Stomach (tissue), 9 donors: ENCODE data around the gene NCKAP5. TPM values are rescaled to one million over a fixed set of nuclear protein-coding genes. Genes with fewer than 3 reads are reported as not detected.

ENCODE experiments used
- DNase-seq, 2 donors: peaks; one replicate each; pipeline versions ENCODE4 v3.0.0 to v3.0.0-alpha.2; 2013 to 2019
- H3K27ac ChIP-seq, 5 donors: fragments of 200-600 bp in 4 of 5; sonication (generic) in 4 of 5; one replicate each; pipeline ENCODE4 v1.5.1; 2013 to 2019; ENCODE audit warnings: mild to moderate bottlenecking in 1 of 5, moderate library complexity in 1 of 5
- H3K27me3 ChIP-seq, 3 donors: fragments of 200-600 bp; sonication (generic); one replicate each; pipeline ENCODE4 v1.5.1; 2017 to 2019; ENCODE audit warnings: mixed run types in 1 of 3
- H3K36me3 ChIP-seq, 4 donors: fragments of 200-600 bp; sonication (generic); 1 replicate in 3 of 4; 2 replicates in 1 of 4; pipeline ENCODE4 v1.5.1; 2016 to 2019
- H3K4me1 ChIP-seq, 4 donors: fragments of 200-600 bp; sonication (generic); one replicate each; pipeline ENCODE4 v1.5.1; 2016 to 2019
- H3K4me3 ChIP-seq, 4 donors: fragments of 200-600 bp; sonication (generic) in 3 of 4; one replicate each; pipeline ENCODE4 v1.5.1; 2016 to 2019; ENCODE audit warnings: mild to moderate bottlenecking in 1 of 4
- H3K9me3 ChIP-seq, 4 donors: fragments of 200-600 bp; sonication (generic); one replicate each; pipeline ENCODE4 v1.5.1; 2016 to 2019
- CTCF ChIP-seq, 7 experiments: fragments of 450-650 bp in 4 of 7; fragments of 200-600 bp in 3 of 7; sonication (generic) in 3 of 7; IDR thresholded peaks; one replicate each; pipeline ENCODE4 v1.5.1; 2016 to 2019; ENCODE audit warnings: antibody characterized with exemption in 7 of 7, control low read depth in 2 of 7, mild to moderate bottlenecking in 1 of 7
- EP300 ChIP-seq: sonication (generic); formaldehyde crosslinking; IDR thresholded peaks from one replicate; pipeline ENCODE4 v1.6.1; 2017; ENCODE audit warnings: antibody characterized with exemption
- POLR2A ChIP-seq, 4 donors: fragments of 450-650 bp; IDR thresholded peaks; one replicate each; pipeline ENCODE4 v1.6.1; 2016; ENCODE audit warnings: antibody characterized with exemption in 4 of 4, control low read depth in 2 of 4, mild to moderate bottlenecking in 1 of 4, moderate library complexity in 1 of 4
- POLR2AphosphoS5 ChIP-seq, 3 donors: sonication (generic); formaldehyde crosslinking; IDR thresholded peaks; one replicate each; pipeline ENCODE4 v1.6.1; 2016; ENCODE audit warnings: antibody characterized with exemption in 3 of 3
- WGBS, 5 donors: extraction: QIAGEN DNeasy Blood & Tissue Kit in 3 of 5; methylation state at CpG; one replicate each; pipeline versions ENCODE4 v1.1.5 to v1.1.7; 2013 to 2018; 5-methylcytosine and 5-hydroxymethylcytosine counted together
- intact Hi-C: fragments of 100-400 bp; cut with DNase I; formaldehyde crosslinking; loops from one replicate; pipeline ENCODE4 v1.15.1; 2023; ENCODE audit warnings: low total_unique reads
- polyA plus RNA-seq, 3 donors: library from polyadenylated mRNA; stranded (reverse); fragments of 200-250 nt; gene quantifications; one replicate each; pipeline ENCODE4 v1.2.3, GENCODE V29; 2013
- total RNA-seq, 5 donors: library from RNA; depleted of rRNA; stranded (reverse); fragments of >200 nt; gene quantifications; one replicate each; pipeline versions ENCODE4 v1.1.0 to v1.2.3, GENCODE V29; 2014 to 2016
- donor health status: healthy with polysubstance abuse.
- donor health status: Bipolar disorder and iron deficiency.
- donor health status: healthy.

Gene NCKAP5
- total and polyA plus RNA-seq, 8 donors, result 0.58 to 8.0 (median 1.6) TPM; not detected in 1

- DNase-seq, result no peak
- H3K9me3 ChIP-seq, result peaks cover 0 to 6% (median 0%) of the 10 kb centered on the region in 4 donors
- no peaks in the 10 kb centered on the region for H3K36me3 ChIP-seq
- TF ChIP-seq POLR2A (IDR thresholded peaks at IDR 0.05) (no peak), EP300 (no peak), CTCF (IDR thresholded peaks at IDR 0.05) (no peak), POLR2AphosphoS5 (IDR thresholded peaks at IDR 0.05) (no peak)
- no peak overlapping the region for H3K27ac ChIP-seq
- 85 to 93% (median 89%) methylated on average over 4 of the region's 4 CpGs for WGBS, 5 donors
- H3K4me3 ChIP-seq, result no peak overlapping the region
- no peaks in the 10 kb centered on the region for H3K4me1 ChIP-seq
- H3K27me3 ChIP-seq, result no peaks in the 10 kb centered on the region
- intact Hi-C loops, result no loop called here
Observed at GRCh38 chr2:132902626-132903025, 665.6 kb downstream of the NCKAP5 start.

DNA sequence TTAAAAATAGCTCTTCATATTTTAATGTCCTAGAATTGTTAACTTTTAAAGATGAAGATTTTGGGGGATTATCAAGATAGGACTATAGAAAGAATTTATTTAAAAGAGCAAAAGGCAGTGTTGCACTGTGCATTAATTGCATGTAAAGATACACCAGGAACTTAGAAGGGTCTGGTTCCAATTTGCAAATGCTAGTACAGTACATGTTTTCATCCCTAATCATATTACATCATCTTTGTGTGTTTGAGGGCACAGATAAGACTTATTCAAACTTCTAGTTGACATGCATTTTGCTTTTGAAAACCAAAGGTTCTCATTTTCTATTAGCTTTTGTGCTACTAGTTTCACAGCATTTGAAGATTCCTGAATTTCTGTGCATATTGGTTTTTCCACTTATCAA is 666.6 kb downstream of the NCKAP5 start:
- peaks cover 0 to 6% (median 0%) of the 10 kb centered on the region in 4 donors for H3K9me3 ChIP-seq
- H3K4me1 ChIP-seq, result no peaks in the 10 kb centered on the region
- no peak overlapping the region for H3K27ac ChIP-seq
- intact Hi-C loops, result no loop called here
- TF ChIP-seq POLR2A (IDR thresholded peaks at IDR 0.05), result no peak
- TF ChIP-seq EP300, result no peak
- TF ChIP-seq CTCF (IDR thresholded peaks at IDR 0.05), result no peak
- TF ChIP-seq POLR2AphosphoS5 (IDR thresholded peaks at IDR 0.05), result no peak
- H3K4me3 ChIP-seq, result no peak overlapping the region
- H3K36me3 ChIP-seq, result no peaks in the 10 kb centered on the region
- no peak for DNase-seq
- no peaks in the 10 kb centered on the region for H3K27me3 ChIP-seq

DNA sequence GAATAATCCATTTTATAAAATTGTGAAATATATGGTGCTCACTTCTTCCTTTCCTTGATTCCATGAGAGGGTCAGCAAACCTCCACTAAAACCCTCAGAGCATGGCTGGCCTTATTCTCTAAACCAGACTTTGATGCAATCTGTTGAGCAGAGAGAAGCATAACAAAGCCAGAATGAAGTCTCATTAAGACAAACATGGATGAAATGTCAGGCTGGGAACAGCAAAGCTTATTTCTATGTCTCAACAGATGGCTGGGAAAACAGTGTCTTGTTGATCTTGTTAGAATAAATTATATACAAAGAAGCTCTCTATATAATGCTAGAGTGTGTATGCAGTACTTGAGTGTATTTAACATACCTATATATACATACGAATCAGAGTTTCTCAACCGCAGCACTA is 671.2 kb downstream of the NCKAP5 start:
- DNase-seq, result no peak
- 65 to 74% (median 73%) methylated on average over 2 of the region's 2 CpGs for WGBS, 5 donors
- H3K4me1 ChIP-seq, result no peaks in the 10 kb centered on the region
- H3K36me3 ChIP-seq, result no peaks in the 10 kb centered on the region
- TF ChIP-seq POLR2AphosphoS5 (IDR thresholded peaks at IDR 0.05) (no peak), POLR2A (IDR thresholded peaks at IDR 0.05) (no peak), CTCF (IDR thresholded peaks at IDR 0.05) (no peak), EP300 (no peak)
- H3K27ac ChIP-seq, result no peak overlapping the region
- H3K4me3 ChIP-seq, result no peak overlapping the region
- peaks cover 0 to 6% (median 0%) of the 10 kb centered on the region in 4 donors for H3K9me3 ChIP-seq
- intact Hi-C loops, result no loop called here
- no peaks in the 10 kb centered on the region for H3K27me3 ChIP-seq

- TF ChIP-seq EP300 (no peak), POLR2A (IDR thresholded peaks at IDR 0.05) (no peak), CTCF (IDR thresholded peaks at IDR 0.05) (no peak), POLR2AphosphoS5 (IDR thresholded peaks at IDR 0.05) (no peak)
- Histone ChIP-seq H3K27ac (no peak overlapping the region), H3K27me3 (no peaks in the 10 kb centered on the region), H3K36me3 (no peaks in the 10 kb centered on the region), H3K4me1 (no peaks in the 10 kb centered on the region), H3K4me3 (no peak overlapping the region), H3K9me3 (peaks cover 0 to 6% (median 0%) of the 10 kb centered on the region in 4 donors)
- DNase-seq, result no peak
- intact Hi-C loops, result no loop called here
- WGBS, 5 donors, result 28 to 53% (median 41%) methylated on average over 7 of the region's 7 CpGs
Observed at GRCh38 chr2:132896073-132896472, 672.2 kb downstream of the NCKAP5 start.
